CD4-positive, alpha-beta T cell treated with Interleukin-10 for 1 hour (primary cell): ENCODE results near the gene HELT.

Experiments
- DNase-seq: peaks from one replicate; pipeline ENCODE4 v3.0.0-alpha.2; 2020

HELT gene

GRCh38 chr4:185004562-185005218 is 13.6 kb upstream of the HELT start:
- DNase-seq = no peak

- peak; percentile 74 for DNase-seq
Observed at GRCh38 chr4:185005219-185005819, 13.0 kb upstream of the HELT start.

- DNase-seq = peak; percentile 14
Observed at GRCh38 chr4:185011408-185011807, 6.9 kb upstream of the HELT start.

- no peak for DNase-seq
Observed at GRCh38 chr4:185013417-185014125, 4.7 kb upstream of the HELT start.

- DNase-seq = no peak
Observed at GRCh38 chr4:185015108-185015507, 3.2 kb upstream of the HELT start.

- DNase-seq = no peak
Observed at GRCh38 chr4:185016101-185016940, 2.0 kb upstream of the HELT start.

GRCh38 chr4:185016946-185017758 is 1.1 kb upstream of the HELT start:
- no peak for DNase-seq

GRCh38 chr4:185018834-185019455 is 655 bp downstream of the HELT start:
- no peak for DNase-seq

- no peak for DNase-seq
Observed at GRCh38 chr4:185019456-185020292, 1.4 kb downstream of the HELT start.

GRCh38 chr4:185020293-185020808 is 2.1 kb downstream of the HELT start:
- no peak for DNase-seq

GRCh38 chr4:185020863-185021761 is 2.8 kb downstream of the HELT start:
- no peak for DNase-seq

- DNase-seq = no peak
Observed at GRCh38 chr4:185023471-185023870, 5.2 kb downstream of the HELT start.

GRCh38 chr4:185028625-185029024 is 10.3 kb downstream of the HELT start:
- no peak for DNase-seq

GRCh38 chr4:185031611-185032010 is 13.3 kb downstream of the HELT start:
- no peak for DNase-seq

- DNase-seq = no peak
Observed at GRCh38 chr4:185033072-185033471, 14.8 kb downstream of the HELT start.

- DNase-seq = no peak
Observed at GRCh38 chr4:185033950-185034349, 15.7 kb downstream of the HELT start.

GRCh38 chr4:185035284-185035683 is 17.0 kb downstream of the HELT start:
- no peak for DNase-seq

GRCh38 chr4:185036019-185036418 is 17.7 kb downstream of the HELT start:
- DNase-seq = no peak

- DNase-seq = no peak
Observed at GRCh38 chr4:185036842-185037241, 18.6 kb downstream of the HELT start.
